HG03159 (cell line): ENCODE results near the gene DYNC1I2.
"Not testable (repeated sequence)": the region's sequence is repeated elsewhere in the genome, so short reads cannot be mapped to it uniquely, and the experiment has no call there.

Experiments used
- ATAC-seq: cut with Tn5 transposase; IDR thresholded peaks from one replicate; pipeline ENCODE4 v1.9.1; 2021; ENCODE audit warnings: mild to moderate bottlenecking, moderate library complexity; ENCODE audit not compliant: unreplicated experiment

The DYNC1I2 gene

GRCh38 chr2:171711351-171711750, 24.1 kb downstream of the DYNC1I2 start:
- ATAC-seq = no peak

GRCh38 chr2:171712051-171712450, 24.8 kb downstream of the DYNC1I2 start:
- no peak for ATAC-seq

- ATAC-seq = no peak
Observed at GRCh38 chr2:171718720-171719119, 31.5 kb downstream of the DYNC1I2 start.

GRCh38 chr2:171719660-171720059, 32.4 kb downstream of the DYNC1I2 start:
- ATAC-seq = no peak

- no peak for ATAC-seq
Observed at GRCh38 chr2:171723716-171724683, 36.7 kb downstream of the DYNC1I2 start.

- ATAC-seq = no peak
Observed at GRCh38 chr2:171726847-171727450, 39.7 kb downstream of the DYNC1I2 start.

GRCh38 chr2:171728989-171729951, 42.0 kb downstream of the DYNC1I2 start:
- no peak for ATAC-seq

- ATAC-seq = no peak
Observed at GRCh38 chr2:171729952-171730317, 42.7 kb downstream of the DYNC1I2 start.

- ATAC-seq = no peak
Observed at GRCh38 chr2:171735991-171736710, 48.9 kb downstream of the DYNC1I2 start.

- no peak for ATAC-seq
Observed at GRCh38 chr2:171741189-171741588, 53.9 kb downstream of the DYNC1I2 start.

GRCh38 chr2:171742760-171743159, 55.5 kb downstream of the DYNC1I2 start:
- no peak for ATAC-seq

- ATAC-seq = no peak
Observed at GRCh38 chr2:171745141-171745540, 57.9 kb downstream of the DYNC1I2 start.

- ATAC-seq = no peak
Observed at GRCh38 chr2:171745806-171746205, 58.5 kb downstream of the DYNC1I2 start.

GRCh38 chr2:171747371-171747770, 60.1 kb downstream of the DYNC1I2 start:
- ATAC-seq = no peak

GRCh38 chr2:171754254-171754939, 67.1 kb downstream of the DYNC1I2 start:
- no peak for ATAC-seq

- ATAC-seq = not testable (repeated sequence)
Observed at GRCh38 chr2:171758762-171759161, 71.5 kb downstream of the DYNC1I2 start.

GRCh38 chr2:171761176-171761575, 73.9 kb downstream of the DYNC1I2 start:
- not testable (repeated sequence) for ATAC-seq

GRCh38 chr2:171762879-171763573, 75.8 kb downstream of the DYNC1I2 start:
- no peak for ATAC-seq

- no peak for ATAC-seq
Observed at GRCh38 chr2:171763602-171764001, 76.3 kb downstream of the DYNC1I2 start.
